Measurements from ENCODE around the gene KIRREL3.

DNA sequence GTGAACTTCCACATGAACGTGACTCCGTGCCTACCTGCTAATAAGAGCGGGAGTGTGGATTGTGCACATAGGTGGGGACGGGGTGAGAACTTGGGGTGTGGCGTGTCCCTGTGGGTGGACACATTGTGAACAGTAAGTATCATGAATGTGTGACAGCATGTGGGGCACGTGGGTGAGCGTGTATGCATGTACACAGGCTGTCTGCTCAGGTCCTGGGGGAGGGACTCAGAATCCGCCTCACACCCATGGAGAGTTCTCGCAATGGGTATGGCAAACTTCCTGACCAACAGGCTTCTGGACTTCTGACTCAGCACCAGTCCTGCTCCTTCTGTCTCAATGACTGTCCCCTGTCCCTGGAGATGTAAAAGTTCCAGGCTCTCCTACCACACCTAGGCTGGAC lies 422.1 kb downstream of the KIRREL3 start:
- no peak for TF ChIP-seq EZH2 (IDR thresholded peaks at IDR 0.05; ENCODE audit: insufficient read depth, poor library complexity, severe bottlenecking)
- no peak for TF ChIP-seq EZH2phosphoT487 (IDR thresholded peaks at IDR 0.05; ENCODE audit: insufficient read depth, low read depth)
